Endothelial cell of umbilical vein (primary cell): Measurements from ENCODE around the gene TBCD. TPM values are rescaled to one million over a fixed set of nuclear protein-coding genes. Genes with fewer than 3 reads are reported as not detected.

Experiments used
- BruUV-seq: library from RNA; stranded (reverse); fragments of 400-500 nt; replicated peaks from 2 replicates; lab custom pipeline; 2021; lab: Mats Ljungman, UMichigan
- CTCF ChIA-PET: fragments of 300-600, 350-600 bp; sonication (Branson Sonifier 250); formaldehyde crosslinking; loops from one replicate; lab custom pipeline; 2021; ENCODE audit warnings: antibody characterized with exemption, inconsistent platforms; lab: Charles Lee
- POLR2A ChIA-PET: fragments of 300-600, 350-600 bp; sonication (Branson Sonifier 250); formaldehyde crosslinking; loops from one replicate; lab custom pipeline; 2021; ENCODE audit warnings: antibody characterized with exemption, inconsistent platforms; lab: Charles Lee
- DNase-seq: peaks from one replicate; pipeline ENCODE4 v3.0.0-alpha.2; 2011; ENCODE audit warnings: low read depth, low spot score
- FAIRE-seq: peaks from 2 replicates; lab custom pipeline; 2011; peaks lifted over from hg19 to GRCh38; lab: Jason Lieb, UNC
- H2AFZ ChIP-seq: 2 replicates; pipeline ENCODE4 v1.6.0; 2012; ENCODE audit warnings: low read depth, low read length, control low read depth, inconsistent platforms
- H3K27ac ChIP-seq: 2 replicates; pipeline ENCODE4 v1.5.1; 2011; ENCODE audit warnings: low read depth, mild to moderate bottlenecking, control low read depth, low read length, moderate library complexity; ENCODE audit not compliant: insufficient read depth
- H3K27me3 ChIP-seq, 2 experiments: 2 replicates each; pipeline versions ENCODE4 v1.6.0 to v1.6.1; 2011; ENCODE audit warnings: low read length in 2 of 2, mixed read lengths in 1 of 2; ENCODE audit not compliant: control insufficient read depth in 2 of 2, insufficient read depth in 2 of 2
- H3K36me3 ChIP-seq, 2 experiments: 2 replicates in 1 of 2; 3 replicates in 1 of 2; pipeline ENCODE4 v1.5.1; 2011; ENCODE audit warnings: low read length in 2 of 2, mild to moderate bottlenecking in 1 of 2, moderate library complexity in 1 of 2; ENCODE audit not compliant: control insufficient read depth in 2 of 2, insufficient read depth in 2 of 2; ENCODE audit errors: extremely low read depth in 1 of 2
- H3K4me1 ChIP-seq: 3 replicates; pipeline ENCODE4 v1.5.1; 2011; ENCODE audit warnings: mild to moderate bottlenecking, low read length; ENCODE audit not compliant: control insufficient read depth, insufficient read depth; ENCODE audit errors: extremely low read depth
- H3K4me2 ChIP-seq: 2 replicates; pipeline ENCODE4 v1.6.1; 2011; ENCODE audit warnings: low read length, control low read depth, mixed read lengths; ENCODE audit not compliant: insufficient read depth
- H3K4me3 ChIP-seq, 3 experiments: fragments of 200-600 bp in 1 of 3; sonication (generic), shearing (Covaris generic) in 1 of 3; replicated peaks in 1 of 3; 2 replicates each; pipeline ENCODE4 v1.5.1; 2011 to 2016; ENCODE audit warnings: control low read depth in 3 of 3, low read length in 3 of 3, mild to moderate bottlenecking in 2 of 3, inconsistent platforms in 1 of 3, low read depth in 1 of 3, moderate library complexity in 1 of 3; ENCODE audit not compliant: insufficient read depth in 1 of 3
- H3K79me2 ChIP-seq: 2 replicates; pipeline ENCODE4 v1.6.0; 2012; ENCODE audit warnings: low read length, inconsistent platforms; ENCODE audit not compliant: control insufficient read depth, insufficient read depth
- H3K9ac ChIP-seq: replicated peaks from 2 replicates; pipeline ENCODE3; 2011; ENCODE audit warnings: low read length, control low read depth; ENCODE audit not compliant: insufficient read depth; ENCODE audit errors: extremely low read depth
- H3K9me1 ChIP-seq: replicated peaks from 3 replicates; pipeline ENCODE4 v1.6.0; 2011; ENCODE audit warnings: mild to moderate bottlenecking, low read length; ENCODE audit not compliant: control insufficient read depth, insufficient read depth; ENCODE audit errors: extremely low read depth
- H3K9me3 ChIP-seq: replicated peaks from 2 replicates; pipeline ENCODE4 v1.5.1; 2012; ENCODE audit warnings: low read length, inconsistent platforms; ENCODE audit not compliant: control insufficient read depth, insufficient read depth
- H4K20me1 ChIP-seq: replicated peaks from 2 replicates; pipeline ENCODE3; 2011; ENCODE audit warnings: mild to moderate bottlenecking, low read length; ENCODE audit not compliant: control insufficient read depth, insufficient read depth; ENCODE audit errors: extremely low read depth
- EZH2 ChIP-seq: IDR thresholded peaks from 2 replicates; pipeline ENCODE4 v1.6.1; 2012; ENCODE audit warnings: borderline replicate concordance, low read depth, mild to moderate bottlenecking, moderate library complexity, low read length, inconsistent platforms; ENCODE audit not compliant: severe bottlenecking
- FOS ChIP-seq: IDR thresholded peaks from 2 replicates; pipeline ENCODE4 v1.6.1; 2011; ENCODE audit warnings: mild to moderate bottlenecking, low read length, moderate library complexity, borderline replicate concordance; ENCODE audit not compliant: insufficient read depth
- GATA2 ChIP-seq: IDR thresholded peaks from 2 replicates; pipeline ENCODE4 v1.7.0; 2011; ENCODE audit warnings: low read depth, mild to moderate bottlenecking, moderate library complexity, mixed read lengths, low read length; ENCODE audit not compliant: insufficient read length, insufficient read depth
- JUN ChIP-seq: IDR thresholded peaks from 2 replicates; pipeline ENCODE4 v1.6.1; 2011; ENCODE audit warnings: borderline replicate concordance, low read depth; ENCODE audit not compliant: insufficient read length, insufficient read depth
- MYC ChIP-seq: IDR thresholded peaks from one replicate; pipeline ENCODE4 v1.6.1; 2011; ENCODE audit warnings: mild to moderate bottlenecking, low read depth, low read length
- POLR2A ChIP-seq: IDR thresholded peaks from 2 replicates; pipeline ENCODE4 v1.6.1; 2012; ENCODE audit warnings: low read depth, mild to moderate bottlenecking, control low read depth, low read length
- POLR2AphosphoS5 ChIP-seq: IDR thresholded peaks from 2 replicates; pipeline ENCODE4 v1.6.1; 2012; ENCODE audit warnings: low read depth, mild to moderate bottlenecking, control low read depth, low read length, moderate library complexity; ENCODE audit not compliant: insufficient read depth
- dilution Hi-C: fragments of 300-500 bp; cut with MboI; formaldehyde crosslinking; loops from one replicate; pipeline ENCODE4 v1.15.0; 2019; ENCODE audit warnings: low sequenced_read_pairs; ENCODE audit not compliant: extremely low pct_ligation_motif_present
- intact Hi-C: fragments of 100-400 bp; cut with micrococcal nuclease; formaldehyde crosslinking; loops from one replicate; pipeline ENCODE4 v1.10.0; 2022
- polyA plus RNA-seq, 4 experiments: library from polyadenylated mRNA; depleted of rRNA in 3 of 4; stranded (reverse) in 3 of 4; unstranded in 1 of 4; fragments of >200 nt; gene quantifications; 2 replicates each; pipeline versions ENCODE4 v1.2.1 to v1.2.3, GENCODE V29; 2011 to 2012; ENCODE audit warnings: missing spikeins in 1 of 4
- total RNA-seq: library from RNA; stranded (reverse); gene quantifications from 2 replicates; pipeline ENCODE4 v1.2.3, GENCODE V29; 2021
- TF ChIP-seq, protein P1 (sequence below): IDR thresholded peaks from 2 replicates; pipeline ENCODE4 v1.6.1; 2011; ENCODE audit not compliant: insufficient read depth, insufficient read length
- TF ChIP-seq, protein P2 (sequence below), 2 donors: IDR thresholded peaks; 1 replicate in 1 of 2; 2 replicates in 1 of 2; pipeline ENCODE4 v1.5.1; 2011; ENCODE audit warnings: low read length in 2 of 2, mild to moderate bottlenecking in 2 of 2, moderate library complexity in 2 of 2, control low read depth in 1 of 2, inconsistent platforms in 1 of 2, low read depth in 1 of 2; ENCODE audit not compliant: insufficient read depth in 1 of 2; ENCODE audit errors: extremely low read depth in 1 of 2

The TBCD gene
- total and polyA plus RNA-seq, 2 donors (not counting 3 experiments of a cell fraction or from before 2014, with no cell fraction given) = 121 to 145 TPM

DNA sequence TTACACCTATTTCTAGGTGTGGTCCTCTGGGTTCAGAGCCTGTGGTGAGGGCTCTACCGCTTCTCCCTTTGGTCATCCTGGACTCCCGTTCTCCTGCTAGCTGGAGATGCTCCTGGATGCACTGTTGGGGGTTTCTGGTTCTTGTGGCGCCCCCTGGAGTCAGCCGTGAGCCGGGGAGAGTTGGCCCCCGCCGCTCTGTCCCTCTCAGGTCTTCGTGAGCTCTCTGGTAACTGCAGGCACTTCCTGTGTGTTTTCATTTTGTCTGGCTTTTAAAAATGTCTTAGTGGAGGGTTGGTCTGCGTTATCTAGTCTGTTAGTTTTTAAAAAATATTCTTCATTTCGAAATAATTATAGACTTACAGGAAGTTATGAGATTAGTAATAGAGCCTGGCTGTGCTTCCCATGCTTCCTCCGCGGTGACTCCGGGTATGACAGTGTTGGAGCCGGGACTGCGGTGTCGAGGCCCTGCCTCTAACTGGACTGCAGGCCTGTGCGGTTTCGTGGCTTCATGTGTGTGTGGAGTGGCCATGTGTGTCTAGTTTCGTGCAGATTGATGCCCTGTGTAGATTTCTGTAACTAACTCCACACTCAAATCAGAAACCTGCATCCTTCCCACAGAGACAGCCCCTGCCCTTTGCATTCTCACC is 166.0 kb downstream of the TBCD start:
- FAIRE-seq = no peak
- Histone ChIP-seq H3K9ac (no peak overlapping the region), H3K4me2 (no peak overlapping the region), H2AFZ (no peak overlapping the region), H3K79me2 (peaks cover 2% of the 10 kb centered on the region), H3K27ac (no peak overlapping the region), H3K36me3 (peaks cover 0 to 10% of the 10 kb centered on the region in 2 experiments), H3K4me1 (no peaks in the 10 kb centered on the region), H3K9me3 (no peaks in the 10 kb centered on the region), H4K20me1 (no peaks in the 10 kb centered on the region), H3K9me1 (no peaks in the 10 kb centered on the region), H3K4me3 (no peak overlapping the region), H3K27me3 (no peaks in the 10 kb centered on the region)
- dilution Hi-C loops = no loop called here
- DNase-seq = peak; percentile 21
- POLR2A ChIA-PET = no interaction called here
- intact Hi-C loops = loop anchor here (1.0 to 2.0 kb wide), 3 partner anchors 41 to 136 kb away; no protein-coding TSS in a partner anchor
- TF ChIP-seq, protein P1, sequence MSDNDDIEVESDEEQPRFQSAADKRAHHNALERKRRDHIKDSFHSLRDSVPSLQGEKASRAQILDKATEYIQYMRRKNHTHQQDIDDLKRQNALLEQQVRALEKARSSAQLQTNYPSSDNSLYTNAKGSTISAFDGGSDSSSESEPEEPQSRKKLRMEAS = no peak
- TF ChIP-seq, protein P2, sequence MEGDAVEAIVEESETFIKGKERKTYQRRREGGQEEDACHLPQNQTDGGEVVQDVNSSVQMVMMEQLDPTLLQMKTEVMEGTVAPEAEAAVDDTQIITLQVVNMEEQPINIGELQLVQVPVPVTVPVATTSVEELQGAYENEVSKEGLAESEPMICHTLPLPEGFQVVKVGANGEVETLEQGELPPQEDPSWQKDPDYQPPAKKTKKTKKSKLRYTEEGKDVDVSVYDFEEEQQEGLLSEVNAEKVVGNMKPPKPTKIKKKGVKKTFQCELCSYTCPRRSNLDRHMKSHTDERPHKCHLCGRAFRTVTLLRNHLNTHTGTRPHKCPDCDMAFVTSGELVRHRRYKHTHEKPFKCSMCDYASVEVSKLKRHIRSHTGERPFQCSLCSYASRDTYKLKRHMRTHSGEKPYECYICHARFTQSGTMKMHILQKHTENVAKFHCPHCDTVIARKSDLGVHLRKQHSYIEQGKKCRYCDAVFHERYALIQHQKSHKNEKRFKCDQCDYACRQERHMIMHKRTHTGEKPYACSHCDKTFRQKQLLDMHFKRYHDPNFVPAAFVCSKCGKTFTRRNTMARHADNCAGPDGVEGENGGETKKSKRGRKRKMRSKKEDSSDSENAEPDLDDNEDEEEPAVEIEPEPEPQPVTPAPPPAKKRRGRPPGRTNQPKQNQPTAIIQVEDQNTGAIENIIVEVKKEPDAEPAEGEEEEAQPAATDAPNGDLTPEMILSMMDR (IDR thresholded peaks at IDR 0.05; ENCODE audit: extremely low read depth in 1 of 2, insufficient read depth in 1 of 2, low read depth in 1 of 2, low read length in 2 of 2) = peak; percentile 41 to 65
- no TSS peak for BruUV-seq
- CTCF ChIA-PET = interaction anchor here (0.6 to 12.2 kb wide), 15 partner anchors 9 to 162 kb away, joined by 3 to 176 read pairs (median 4); partner anchors contain the start of gene METRNL

DNA sequence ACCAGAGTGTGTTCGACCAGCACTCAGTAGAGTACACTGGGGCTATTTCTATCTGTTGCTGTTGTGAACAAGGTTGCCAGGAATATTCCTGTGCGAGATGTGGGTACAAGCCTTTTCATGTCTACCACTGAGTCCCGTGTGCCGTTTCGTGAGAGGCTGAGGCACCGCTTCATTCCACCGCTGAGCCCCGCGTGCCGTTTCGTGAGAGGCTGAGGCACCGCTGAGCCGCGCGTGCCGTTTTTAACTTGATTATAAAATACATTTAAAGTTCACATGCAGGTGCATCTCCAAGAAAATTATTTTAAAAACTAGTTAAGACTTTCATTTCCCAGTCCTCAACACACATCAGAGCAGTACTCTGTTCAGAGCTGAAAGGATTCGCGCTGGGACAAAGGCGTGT is 166.6 kb downstream of the TBCD start:
- no peak overlapping the region for H2AFZ ChIP-seq
- H3K4me2 ChIP-seq = no peak overlapping the region
- no peak for FAIRE-seq
- H3K9ac ChIP-seq = no peak overlapping the region
- no peaks in the 10 kb centered on the region for H3K4me1 ChIP-seq
- dilution Hi-C loops = no loop called here
- H3K4me3 ChIP-seq = no peak overlapping the region
- ChIA-PET POLR2A (no interaction called here), CTCF (interaction anchor here (1.2 to 12.2 kb wide), 2 partner anchors 101 to 138 kb away, joined by 3 to 176 read pairs; no protein-coding TSS in a partner anchor)
- intact Hi-C loops = no loop called here
- no peak overlapping the region for H3K27ac ChIP-seq
- peaks cover 2% of the 10 kb centered on the region for H3K79me2 ChIP-seq
- no peaks in the 10 kb centered on the region for H3K9me1 ChIP-seq
- H3K9me3 ChIP-seq = no peaks in the 10 kb centered on the region
- no peaks in the 10 kb centered on the region for H4K20me1 ChIP-seq
- H3K36me3 ChIP-seq = peaks cover 0 to 10% of the 10 kb centered on the region in 2 experiments
- DNase-seq = no peak
- H3K27me3 ChIP-seq = no peaks in the 10 kb centered on the region
- TF ChIP-seq EZH2 (no peak), GATA2 (no peak), POLR2A (no peak), JUN (no peak), MYC (no peak), FOS (no peak), POLR2AphosphoS5 (no peak)
- TF ChIP-seq, protein P1 = no peak
- TF ChIP-seq, protein P2 (IDR thresholded peaks at IDR 0.05; ENCODE audit: extremely low read depth in 1 of 2, insufficient read depth in 1 of 2, low read depth in 1 of 2, low read length in 2 of 2) = no peak
- BruUV-seq = no TSS peak
